GM19328 (cell line): ENCODE data around the gene SLC16A7.
"Not testable (repeated sequence)": the region's sequence is repeated elsewhere in the genome, so short reads cannot be mapped to it uniquely, and the experiment has no call there.

Experiments
- ATAC-seq: cut with Tn5 transposase; IDR thresholded peaks from one replicate; pipeline ENCODE4 v1.9.1; 2021; ENCODE audit warnings: mild to moderate bottlenecking, moderate library complexity; ENCODE audit not compliant: unreplicated experiment

Gene SLC16A7

DNA sequence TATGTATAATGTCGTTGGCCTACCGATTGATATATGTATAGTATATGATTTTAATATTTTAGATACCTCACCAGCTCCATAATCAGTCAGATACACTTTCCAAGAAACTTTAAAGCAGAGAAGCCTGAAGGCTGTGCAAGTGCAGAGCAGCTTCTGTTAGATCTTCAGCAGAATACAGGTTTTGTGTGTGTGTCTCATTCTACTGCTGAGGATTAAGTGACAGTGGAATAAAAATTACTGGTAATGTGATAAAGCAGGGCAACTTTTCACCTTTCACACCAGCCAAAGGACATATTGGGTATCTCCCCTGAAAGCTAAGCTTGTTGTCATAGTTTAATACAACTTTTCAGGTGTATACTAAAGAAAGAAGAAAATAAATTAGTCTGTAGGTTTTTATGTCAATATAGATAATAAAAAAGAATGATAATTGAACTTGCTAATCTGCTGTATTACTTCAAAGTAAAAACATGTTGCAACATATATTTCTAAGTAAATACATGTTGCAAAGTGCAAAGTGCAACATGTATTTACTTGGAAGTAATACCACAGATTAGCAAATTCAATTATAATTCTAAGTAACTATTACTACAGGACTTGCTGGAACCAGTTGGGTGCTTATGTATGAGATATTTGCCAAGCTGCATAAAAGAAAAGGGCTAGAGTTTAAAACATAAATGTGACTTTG lies 128.3 kb downstream of the SLC16A7 start:
- no peak for ATAC-seq

DNA sequence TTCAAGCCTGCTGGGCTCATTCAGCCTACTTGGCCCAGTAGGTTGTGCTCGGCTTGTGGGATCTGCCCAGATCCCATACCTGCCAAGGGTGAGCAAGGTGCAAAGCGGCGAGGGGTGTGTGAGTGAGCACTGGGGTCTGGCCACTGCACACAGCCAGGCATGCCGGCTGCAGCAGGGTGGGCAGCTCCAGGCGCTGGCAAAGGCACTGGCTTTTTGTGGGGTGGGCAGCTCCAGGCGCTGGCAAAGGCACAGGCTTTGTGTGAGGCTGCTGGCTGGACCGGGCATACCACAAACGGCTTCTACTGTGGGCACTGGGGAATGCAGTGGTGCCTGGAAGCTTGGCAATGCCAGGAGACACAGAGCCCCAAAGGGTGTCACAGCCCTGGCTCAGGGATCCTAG lies 137.4 kb downstream of the SLC16A7 start:
- no peak for ATAC-seq

DNA sequence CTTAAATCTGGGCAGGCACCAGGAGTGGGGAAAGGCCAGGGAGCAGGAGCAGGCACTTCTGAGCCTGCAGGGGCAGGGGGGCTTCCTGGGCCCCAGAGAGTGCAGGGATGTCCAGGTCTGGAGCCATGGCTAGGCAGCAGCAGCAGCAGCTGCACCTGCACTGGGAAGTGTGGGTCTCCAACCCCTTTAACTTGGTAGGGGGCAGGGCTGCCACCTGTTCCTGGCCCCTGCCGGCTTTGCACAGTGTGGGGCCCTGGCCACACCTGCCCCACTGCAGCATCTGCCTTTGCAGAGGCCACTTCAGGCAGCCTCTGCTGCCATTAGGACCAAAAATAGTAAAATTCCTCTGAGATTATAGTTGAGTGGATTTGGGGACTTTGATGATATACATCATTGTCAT lies 138.5 kb downstream of the SLC16A7 start:
- no peak for ATAC-seq

DNA sequence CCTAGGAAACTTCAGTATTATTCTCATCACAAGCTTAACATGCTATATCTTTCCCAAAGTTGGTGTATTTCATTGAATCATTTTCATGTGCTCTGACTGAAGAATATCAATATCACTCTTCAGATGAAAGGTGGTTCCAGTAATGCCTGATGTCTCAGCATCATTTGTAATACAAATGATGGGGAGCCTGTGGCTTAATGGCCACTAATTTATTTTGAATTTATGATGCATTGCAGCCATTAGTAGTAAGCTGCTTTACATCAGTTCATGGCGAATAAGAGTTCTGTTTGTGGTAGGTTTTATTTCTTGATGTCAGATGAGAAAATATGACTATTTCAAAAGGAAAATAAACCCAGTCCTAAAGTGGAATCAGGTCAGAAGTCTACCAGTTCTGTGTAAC lies 139.4 kb downstream of the SLC16A7 start:
- ATAC-seq, result no peak

DNA sequence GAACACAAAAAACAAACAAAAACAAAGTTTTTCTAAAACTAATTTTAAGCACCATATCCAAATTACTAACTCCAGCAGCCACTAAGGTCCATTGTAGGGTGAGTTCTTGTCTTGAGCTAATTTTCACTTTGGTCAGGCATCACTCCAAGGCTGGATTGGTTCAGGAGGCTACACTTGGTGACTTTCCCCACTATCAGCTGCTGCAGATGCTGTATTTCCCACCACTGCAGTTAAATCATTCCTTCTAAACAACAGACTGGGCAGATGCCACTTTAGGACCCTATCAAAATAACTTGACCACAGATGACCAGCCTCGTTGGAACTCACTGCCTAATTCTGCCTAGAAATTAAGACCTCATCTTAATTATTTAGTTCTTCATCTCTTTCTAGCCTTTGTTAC lies 140.5 kb downstream of the SLC16A7 start:
- no peak for ATAC-seq

DNA sequence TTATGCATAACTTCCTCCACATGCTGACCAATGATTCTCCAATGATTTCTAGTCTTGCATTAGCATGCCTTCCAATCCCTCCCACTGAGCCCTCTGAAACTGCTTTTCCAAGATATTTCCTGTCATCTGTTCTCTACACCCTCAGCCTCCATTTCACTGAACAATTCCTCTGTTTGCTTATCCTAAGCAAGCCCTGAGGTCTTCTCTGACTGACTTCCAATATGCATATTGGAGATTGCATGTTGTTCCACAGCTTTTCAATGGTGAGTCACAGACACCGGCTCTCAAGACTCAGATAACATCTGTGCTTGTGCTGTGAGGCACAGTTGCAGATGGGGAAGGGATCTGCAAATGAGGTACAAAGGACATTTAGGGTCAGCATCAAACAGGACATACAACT lies 141.0 kb downstream of the SLC16A7 start:
- no peak for ATAC-seq

DNA sequence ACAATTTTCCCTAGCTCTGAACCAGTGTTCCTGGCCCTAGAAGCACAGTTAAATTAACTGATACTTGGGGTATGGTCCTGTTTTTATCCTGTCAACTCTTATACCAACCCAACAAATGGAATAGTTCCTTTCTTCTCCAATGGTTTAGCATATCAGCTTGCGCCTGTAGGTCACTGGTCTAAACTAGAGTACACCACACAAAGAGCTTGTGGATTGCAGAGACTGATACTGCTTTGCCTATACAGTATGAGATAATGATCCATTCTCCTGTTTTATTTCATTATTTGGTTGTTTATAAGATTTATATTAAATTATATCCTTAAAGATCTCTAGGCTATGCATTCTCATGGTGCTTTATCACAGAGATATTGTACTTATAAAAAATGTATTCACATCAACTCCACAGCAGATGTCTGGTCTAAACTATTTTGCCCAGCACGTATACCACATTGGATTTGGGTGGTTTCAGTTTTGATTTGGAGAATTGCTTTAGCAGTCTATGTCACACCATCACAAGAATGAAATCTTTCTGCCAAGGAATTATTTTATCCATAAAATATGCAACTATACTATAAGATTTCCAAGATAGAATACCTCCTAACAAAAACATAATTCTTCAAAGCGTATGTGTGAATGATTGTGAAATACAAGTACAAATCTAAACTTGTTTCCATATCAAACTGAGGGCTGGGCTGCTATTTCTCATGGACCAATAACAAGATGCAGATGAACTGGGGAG lies 142.1 kb downstream of the SLC16A7 start:
- ATAC-seq, result no peak

DNA sequence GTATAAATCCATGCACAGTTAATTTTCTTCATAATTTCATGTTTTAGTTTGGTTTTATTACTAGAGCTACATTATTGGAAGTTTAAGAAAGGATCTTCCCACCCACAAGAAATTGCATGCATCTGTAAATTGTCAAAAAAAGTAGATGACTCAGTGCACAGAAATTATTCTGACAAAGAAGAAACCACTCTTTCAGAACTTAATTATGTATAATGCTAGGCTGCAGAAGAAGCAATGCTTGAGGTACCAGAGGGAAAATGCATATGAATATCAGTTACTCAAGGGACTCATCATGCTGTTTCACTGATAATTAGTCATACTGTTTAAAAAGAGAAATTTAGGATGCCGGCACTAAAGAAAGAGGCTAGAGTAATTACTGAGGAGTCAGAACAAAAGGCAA lies 147.0 kb downstream of the SLC16A7 start:
- no peak for ATAC-seq

DNA sequence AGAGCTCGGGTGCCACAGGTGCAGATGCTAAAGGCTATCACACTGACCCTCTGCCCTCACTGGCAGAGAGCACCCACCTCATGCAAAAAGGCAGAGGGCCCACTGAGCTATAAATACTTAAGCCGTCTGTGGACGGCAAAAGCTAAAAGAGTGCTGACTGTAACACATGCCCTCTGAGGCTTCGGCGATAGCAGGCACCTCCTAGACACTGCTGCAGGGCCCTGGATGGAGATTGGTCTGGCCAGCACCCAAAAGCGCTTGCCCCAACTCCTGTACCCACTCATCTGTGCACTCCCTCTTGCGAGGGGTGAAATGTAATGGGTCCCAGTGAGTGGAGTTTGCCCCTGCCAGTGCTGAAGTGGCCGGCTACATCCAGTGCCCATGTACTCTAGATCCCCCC lies 148.7 kb downstream of the SLC16A7 start:
- no peak for ATAC-seq

DNA sequence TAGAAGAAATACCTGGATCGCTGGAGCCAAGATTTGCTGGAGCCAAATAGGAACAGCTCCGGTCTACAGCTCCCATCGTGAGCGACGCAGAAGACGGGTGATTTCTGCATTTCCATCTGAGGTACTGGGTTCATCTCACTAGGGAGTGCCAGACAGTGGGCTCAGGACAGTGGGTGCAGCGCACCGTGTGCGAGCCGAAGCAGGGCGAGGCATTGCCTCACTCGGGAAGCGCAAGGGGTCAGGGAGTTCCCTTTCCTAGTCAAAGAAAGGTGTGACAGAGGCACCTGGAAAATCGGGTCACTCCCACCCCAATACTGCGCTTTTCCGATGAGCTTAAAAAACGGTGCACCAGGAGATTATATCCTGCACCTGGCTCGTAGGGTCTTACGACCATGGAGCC lies 155.3 kb downstream of the SLC16A7 start:
- ATAC-seq, result not testable (repeated sequence)

DNA sequence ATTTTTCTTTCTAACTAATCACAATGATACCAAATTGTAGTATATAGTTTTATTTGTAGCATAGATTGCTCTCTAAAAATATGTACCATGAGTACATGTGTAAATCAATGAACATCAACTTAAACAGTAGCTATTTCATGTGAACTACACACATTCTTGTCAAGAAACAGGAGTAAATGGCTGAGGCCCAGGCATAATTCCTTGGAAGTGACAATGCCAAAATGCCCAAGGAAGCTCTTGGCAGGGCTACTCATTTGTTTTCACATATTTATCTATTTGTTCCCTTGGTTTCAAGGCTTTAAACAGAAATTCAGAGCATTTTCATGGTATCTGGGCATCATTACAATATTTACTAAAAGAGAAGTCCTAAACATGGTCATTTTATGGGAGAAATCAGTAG lies 165.7 kb downstream of the SLC16A7 start:
- ATAC-seq, result no peak

DNA sequence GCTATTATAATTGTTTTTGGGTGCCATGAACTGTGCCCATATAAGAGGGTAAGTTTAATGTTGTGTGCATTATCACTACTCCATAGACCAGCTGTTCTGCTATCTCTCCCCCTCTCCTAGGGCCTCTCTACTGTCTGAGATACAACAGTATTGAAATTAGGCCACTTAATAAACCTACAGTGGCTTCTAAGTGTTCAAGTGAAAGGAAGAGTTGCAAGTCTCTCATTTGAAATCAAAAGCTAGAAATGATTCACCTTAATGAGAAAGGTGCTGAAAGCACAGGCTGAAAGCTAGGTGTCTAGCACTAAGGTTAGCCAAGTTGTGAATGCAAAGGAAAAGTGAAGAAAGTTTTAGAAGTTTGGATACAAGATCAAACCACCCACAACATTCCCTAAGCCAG lies 168.0 kb downstream of the SLC16A7 start:
- ATAC-seq, result no peak

DNA sequence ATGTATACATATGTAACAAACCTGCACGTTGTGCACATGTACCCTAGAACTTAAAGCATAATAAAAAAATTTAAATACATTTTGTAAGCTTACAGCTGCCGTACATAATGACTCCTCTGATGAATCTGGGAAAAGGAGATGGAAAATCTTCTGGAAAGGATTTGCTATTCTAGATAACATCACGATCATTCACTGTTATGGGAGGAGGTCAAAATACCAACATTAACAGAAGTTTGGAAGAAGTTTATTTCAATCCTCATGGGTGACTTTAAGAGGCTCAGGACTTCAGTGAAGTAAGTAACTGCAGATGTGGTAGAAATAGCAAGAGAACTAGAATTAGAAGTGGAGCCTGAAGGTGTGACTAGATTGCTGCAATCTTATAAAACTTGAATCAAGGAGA lies 172.2 kb downstream of the SLC16A7 start:
- ATAC-seq, result no peak

DNA sequence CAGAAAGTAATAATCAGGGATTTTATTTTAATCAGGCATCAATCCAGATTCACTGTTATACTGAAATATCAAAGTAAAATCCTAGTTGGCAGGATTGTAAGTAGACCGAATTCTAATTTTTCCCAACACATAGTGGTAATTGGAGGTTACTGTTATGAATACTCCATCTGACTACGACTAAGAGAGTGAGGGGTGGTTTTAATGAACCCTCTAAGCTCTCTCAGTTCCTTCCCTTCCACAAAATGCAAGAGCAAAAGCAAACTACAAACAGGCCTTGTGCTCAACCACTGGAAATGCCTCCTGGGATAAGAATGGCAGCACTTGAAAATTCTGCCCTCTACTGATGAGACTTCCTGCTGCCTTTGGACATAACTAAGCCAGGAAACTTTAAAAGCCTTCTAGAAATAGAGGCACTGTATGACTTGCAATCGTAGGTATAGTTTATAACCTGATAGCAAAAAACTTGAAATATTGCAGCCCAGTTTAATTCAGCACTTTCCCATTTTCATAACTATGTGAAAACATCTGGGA lies 184.8 kb downstream of the SLC16A7 start:
- no peak for ATAC-seq

DNA sequence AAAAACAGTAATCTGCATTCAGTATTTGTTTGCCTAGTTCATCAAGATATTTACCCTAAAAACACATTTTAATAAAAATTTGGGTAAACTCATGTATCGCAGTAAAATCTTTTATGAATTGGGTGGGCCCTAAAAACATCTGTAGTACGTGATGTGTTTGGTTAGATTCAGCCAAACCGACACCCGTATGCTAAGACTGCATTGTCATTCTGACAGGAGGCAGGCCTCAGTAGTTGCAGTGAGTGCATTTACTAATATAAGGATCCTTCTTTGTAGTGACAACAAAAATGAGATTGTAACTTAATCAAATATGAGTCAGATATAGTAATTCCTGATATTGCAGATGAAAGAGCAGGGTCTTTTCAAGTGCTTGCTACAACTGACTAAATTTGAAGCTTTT lies 191.8 kb downstream of the SLC16A7 start:
- no peak for ATAC-seq

DNA sequence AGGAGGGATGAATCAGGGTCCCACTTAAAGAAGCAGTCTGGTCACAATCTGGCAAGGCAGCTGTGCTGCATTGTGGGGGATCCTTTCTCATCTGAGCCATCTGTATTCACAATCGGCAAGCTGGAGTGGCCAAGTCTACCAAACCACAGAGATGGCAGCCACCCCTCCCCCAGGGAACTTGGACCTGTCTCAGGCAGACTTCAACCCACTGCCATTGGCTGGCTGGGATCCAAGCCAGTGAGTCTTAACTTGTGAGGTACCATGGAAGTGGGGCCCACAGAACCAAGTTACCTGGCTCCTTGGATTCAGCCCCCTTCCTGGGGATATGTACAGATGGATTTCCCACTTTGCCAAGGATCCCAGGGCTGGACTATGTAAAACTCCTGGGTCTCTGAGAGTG lies 196.8 kb downstream of the SLC16A7 start:
- no peak for ATAC-seq

DNA sequence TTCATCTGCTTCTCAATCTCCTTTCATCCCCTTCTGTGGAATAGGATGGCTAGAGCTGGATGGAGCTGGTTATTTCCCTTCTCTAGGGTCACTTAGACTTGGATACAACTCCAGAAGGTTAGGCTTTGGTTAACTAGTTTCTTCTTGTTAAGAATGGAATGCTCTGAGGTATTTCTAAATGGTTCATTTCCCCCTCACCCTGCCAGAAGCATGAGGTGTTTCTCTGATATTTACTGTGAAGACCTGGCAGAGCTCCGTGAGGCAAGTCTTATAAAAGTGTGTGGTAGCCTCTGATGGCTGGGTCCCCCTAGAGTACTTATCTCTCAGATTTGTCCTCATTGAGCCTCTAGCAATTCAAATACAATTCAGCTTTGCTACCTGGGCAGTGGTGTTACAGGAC lies 207.9 kb downstream of the SLC16A7 start:
- no peak for ATAC-seq

DNA sequence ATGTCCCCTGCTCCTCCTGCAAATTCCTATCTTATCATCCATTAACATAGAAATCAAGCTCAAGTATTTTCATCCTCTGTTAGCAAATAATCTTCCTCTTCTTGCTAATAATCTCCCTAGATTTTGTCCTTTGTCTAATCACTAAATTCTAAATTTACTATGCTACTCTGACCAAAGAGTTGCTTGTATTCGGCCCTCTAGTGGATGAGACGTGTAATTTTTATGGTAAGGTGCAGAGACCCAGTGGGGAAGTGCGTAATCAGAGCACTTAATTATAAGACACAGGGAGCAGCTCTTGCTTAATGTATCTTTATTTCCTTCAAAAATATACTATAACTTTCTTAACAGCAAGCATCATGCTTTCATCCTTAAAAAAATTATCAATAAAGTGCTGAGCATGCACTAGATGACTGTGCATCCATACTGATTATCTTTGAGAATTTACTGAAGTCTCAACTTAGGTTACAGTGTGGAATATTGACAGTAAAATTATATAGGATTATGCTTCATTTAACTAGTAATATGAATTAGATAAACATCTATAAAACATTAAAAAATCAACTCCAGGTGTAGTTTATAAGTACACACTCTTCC lies 212.6 kb downstream of the SLC16A7 start:
- ATAC-seq, result peak; percentile 88

DNA sequence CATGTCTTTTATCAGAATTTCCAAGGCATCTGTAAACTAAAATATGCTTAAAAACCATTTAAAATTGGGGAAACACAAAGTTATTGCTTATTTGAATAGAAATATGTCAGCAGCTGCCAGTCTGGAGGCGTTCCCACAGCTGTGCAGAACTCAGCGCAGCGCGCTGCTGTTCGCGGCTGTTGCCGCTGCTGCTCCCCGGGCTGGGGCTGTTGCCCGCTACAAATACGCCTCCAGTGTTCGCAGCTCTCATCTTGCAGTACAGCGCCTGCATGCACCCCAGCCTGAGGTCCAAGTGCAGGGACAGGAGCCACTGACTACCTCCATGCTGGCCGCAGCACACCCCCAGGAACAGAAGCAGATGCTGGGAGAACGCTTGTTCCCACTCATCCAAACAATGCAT lies 216.2 kb downstream of the SLC16A7 start:
- no peak for ATAC-seq

DNA sequence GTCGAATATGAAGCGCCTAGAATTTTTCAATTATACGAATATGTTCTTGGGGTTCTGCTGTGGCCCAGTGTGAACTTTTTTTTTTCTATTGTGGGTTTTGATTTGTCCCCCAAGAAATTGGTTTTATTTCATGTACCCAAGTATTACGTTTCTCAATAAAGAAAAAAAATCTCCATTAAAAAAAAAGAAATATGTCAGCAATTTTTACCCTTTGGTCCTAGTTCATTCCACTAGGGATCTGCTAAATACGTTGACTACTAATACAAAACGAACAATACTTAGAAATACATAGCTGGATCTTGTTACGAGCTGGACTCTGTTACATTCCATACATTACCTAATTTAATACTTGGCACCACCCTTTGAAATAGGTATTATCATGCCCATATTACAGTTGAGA lies 216.9 kb downstream of the SLC16A7 start:
- ATAC-seq, result no peak

DNA sequence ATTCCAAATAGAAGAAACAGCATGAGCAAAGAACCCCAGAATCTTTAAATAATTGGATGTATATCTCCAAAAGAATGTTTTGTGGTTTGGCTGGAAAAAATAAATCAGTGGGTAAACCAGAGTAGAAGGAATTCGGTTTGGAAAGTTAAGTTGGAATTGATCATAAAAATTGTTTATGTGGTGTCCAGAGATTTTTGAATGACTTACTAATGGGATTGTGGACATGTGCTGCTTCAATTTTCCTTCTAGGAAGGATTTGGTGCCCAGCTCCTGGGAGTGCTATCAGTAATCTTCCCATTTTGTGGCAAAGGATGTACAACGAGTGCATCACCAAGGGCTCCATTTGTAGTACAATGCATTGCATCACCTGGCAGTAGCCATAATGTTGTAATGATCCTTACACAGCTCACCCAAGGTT lies 224.8 kb downstream of the SLC16A7 start:
- ATAC-seq, result no peak

DNA sequence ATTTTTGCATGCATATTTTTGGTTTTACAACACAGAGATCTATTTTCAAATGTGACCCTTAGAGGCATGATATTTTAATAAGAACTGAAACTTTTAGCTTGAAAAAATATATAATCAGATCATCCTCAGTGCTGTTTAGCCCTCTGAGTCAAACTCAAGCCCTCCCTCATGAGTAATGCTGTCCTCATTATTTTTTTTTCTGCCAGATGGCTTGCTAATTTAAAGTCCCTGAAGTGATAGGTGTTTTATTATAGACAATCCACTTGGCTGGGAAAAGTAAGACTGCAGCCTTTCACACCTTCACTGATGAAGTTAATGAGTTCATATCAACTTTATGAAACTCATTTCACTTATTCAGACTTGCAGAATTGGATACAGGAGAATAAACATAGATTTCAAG lies 227.7 kb downstream of the SLC16A7 start:
- no peak for ATAC-seq
